ENCODE measurements around the gene SEC61B.

DNA sequence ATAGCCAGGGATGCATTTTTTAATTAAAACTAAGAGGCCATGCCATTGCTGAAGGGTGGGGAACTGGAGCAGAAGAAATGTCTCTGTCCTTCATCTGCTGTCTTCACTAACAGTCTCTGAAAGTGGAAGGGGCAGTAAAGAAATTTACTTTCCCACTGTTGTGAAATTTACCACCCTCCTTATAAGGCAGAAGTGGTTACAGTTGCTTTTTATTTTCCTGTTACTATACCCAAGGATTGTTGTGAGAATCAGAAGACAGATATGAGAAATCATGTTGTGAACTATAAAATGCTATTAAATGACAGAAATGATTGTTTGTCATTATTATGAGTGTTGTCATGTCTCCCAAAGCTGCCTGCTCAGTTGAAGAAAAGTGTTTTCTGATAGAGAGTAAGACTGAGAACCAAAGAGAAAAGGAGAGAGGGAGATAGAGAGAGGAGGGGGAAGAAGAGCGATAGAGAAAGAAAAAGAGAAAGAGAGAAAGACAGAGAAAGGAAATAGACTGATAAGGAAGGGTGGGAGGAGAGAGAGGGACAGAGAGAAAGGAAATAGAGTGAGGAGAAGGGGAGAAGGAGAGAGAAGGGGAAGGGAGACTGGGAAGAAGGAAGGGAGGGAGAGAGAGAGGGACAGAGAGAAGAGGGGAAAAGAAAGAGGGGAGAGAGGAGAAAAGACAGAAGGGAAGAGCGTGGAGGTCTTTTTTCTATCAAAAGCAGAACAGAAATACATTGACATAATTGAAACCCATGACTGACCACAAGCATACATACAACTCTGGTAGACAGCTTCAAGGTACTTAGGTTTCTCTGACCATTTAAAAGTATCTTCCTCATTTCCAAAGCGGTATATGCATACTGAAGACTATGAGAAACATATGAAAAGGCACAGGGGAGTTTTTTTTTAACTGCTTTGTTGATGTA, 22.5 kb downstream of the SEC61B start:
- TF ChIP-seq ZNF274 (IDR thresholded peaks at IDR 0.05; ENCODE audit: low read depth, low read length) (no peak), SUZ12 (IDR thresholded peaks at IDR 0.05; ENCODE audit: extremely low read depth, insufficient read depth, insufficient read length) (no peak), YY1 (IDR thresholded peaks at IDR 0.05; ENCODE audit: insufficient read depth, insufficient read length) (no peak)
